ACC112 (cell line): ENCODE results near the gene MKNK1.

Experiments used
- H2AFZ ChIP-seq: fragments of 200-600 bp; sonication (generic); one replicate; pipeline ENCODE4 v1.6.0; 2017; ENCODE audit warnings: antibody characterized with exemption, low read length; ENCODE audit not compliant: unreplicated experiment
- H3K27ac ChIP-seq: fragments of 200-600 bp; sonication (generic); 2 replicates; pipeline ENCODE4 v1.5.1; 2014; ENCODE audit warnings: low read depth, mild to moderate bottlenecking, antibody characterized with exemption, low read length, moderate library complexity
- H3K27me3 ChIP-seq: fragments of 200-600 bp; sonication (generic); 2 replicates; pipeline ENCODE4 v1.6.1; 2014; ENCODE audit warnings: mild to moderate bottlenecking, antibody characterized with exemption, low read length, moderate library complexity, mixed read lengths; ENCODE audit not compliant: insufficient read depth
- H3K36me3 ChIP-seq: fragments of 200-600 bp; sonication (generic); 2 replicates; pipeline ENCODE4 v1.6.1; 2016; ENCODE audit warnings: mild to moderate bottlenecking, antibody characterized with exemption, low read length, moderate library complexity, mixed read lengths; ENCODE audit not compliant: insufficient read depth
- H3K4me1 ChIP-seq: fragments of 200-600 bp; sonication (generic); one replicate; pipeline ENCODE4 v1.6.1; 2016; ENCODE audit warnings: low read length, mixed read lengths; ENCODE audit not compliant: insufficient read depth, unreplicated experiment, control insufficient read depth
- H3K4me3 ChIP-seq: fragments of 200-600 bp; sonication (generic); 2 replicates; pipeline ENCODE4 v1.5.1; 2014; ENCODE audit warnings: mild to moderate bottlenecking, low read depth, low read length
- H3K79me2 ChIP-seq: fragments of 200-600 bp; sonication (generic); one replicate; pipeline ENCODE4 v1.6.0; 2016; ENCODE audit warnings: low read length; ENCODE audit not compliant: control insufficient read depth, unreplicated experiment, insufficient read depth

The MKNK1 gene

DNA sequence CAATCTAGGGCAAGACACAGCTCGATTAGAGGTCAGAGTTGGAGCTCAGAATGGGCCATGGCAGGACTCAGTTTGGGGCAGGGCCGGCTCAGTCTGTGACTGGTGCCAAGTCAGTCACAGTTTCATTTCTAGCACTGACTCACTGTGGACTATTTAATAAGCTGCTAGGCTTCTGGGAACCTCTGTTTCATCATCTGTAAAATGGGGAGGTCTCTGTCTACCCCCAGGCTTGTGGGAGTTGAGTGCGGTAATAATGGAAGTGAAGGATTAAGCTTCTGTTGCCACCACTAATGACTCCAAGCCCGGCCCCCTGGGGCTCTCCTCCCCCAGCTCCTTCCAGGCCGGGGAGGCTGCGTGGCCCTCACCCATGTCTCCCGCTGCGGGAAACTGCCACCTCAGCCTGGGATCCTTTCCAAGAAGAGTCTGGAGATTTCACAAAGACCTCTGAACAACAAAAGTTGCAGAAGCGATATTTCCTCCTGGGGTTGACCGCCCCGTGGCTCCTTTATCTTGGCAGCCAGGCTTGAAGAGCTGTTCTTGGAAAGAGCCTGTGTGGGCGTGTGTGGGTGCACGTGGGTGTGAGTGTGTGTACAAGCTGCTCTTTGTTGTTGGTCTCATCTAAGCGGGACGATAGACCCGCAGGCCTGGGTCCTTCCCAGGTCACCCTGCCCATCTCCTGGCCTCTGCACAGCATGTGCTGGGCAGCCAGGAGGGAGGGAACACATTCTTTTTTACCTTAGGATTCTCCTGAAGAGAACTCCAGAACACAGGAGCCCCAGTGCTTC is 81.7 kb downstream of the MKNK1 start:
- Histone ChIP-seq H2AFZ (no peak overlapping the region), H3K4me3 (no peak overlapping the region), H3K27me3 (no peaks in the 10 kb centered on the region), H3K79me2 (no peaks in the 10 kb centered on the region), H3K36me3 (no peaks in the 10 kb centered on the region), H3K27ac (peak overlapping the region; percentile 59), H3K4me1 (peaks cover 37% of the 10 kb centered on the region)

DNA sequence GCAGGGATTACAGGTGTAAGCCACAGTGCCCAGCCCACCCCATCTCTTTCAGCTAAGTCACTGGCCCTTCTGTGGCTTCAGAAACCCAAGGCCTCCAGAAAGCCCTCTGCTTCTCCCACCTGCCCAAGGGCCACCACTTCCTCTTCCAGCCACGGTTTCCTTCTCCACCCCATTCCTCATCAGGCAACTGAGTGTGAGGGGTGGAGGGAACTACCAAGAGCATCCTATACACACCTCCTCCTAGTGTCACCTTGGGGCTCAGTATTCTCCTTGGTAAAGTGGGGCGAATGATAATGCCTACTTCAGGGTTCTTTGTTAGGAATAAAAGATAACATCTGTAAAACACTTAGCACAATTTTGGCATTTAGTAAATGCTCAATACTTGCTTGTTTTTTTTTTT is 82.7 kb downstream of the MKNK1 start:
- Histone ChIP-seq H2AFZ (no peak overlapping the region), H3K4me3 (no peak overlapping the region), H3K4me1 (peaks cover 40% of the 10 kb centered on the region), H3K79me2 (no peaks in the 10 kb centered on the region), H3K36me3 (no peaks in the 10 kb centered on the region), H3K27me3 (no peaks in the 10 kb centered on the region), H3K27ac (no peak overlapping the region)

GRCh38 chr1:46520063-46520911 is 83.8 kb downstream of the MKNK1 start:
- H3K79me2 ChIP-seq = no peaks in the 10 kb centered on the region
- no peaks in the 10 kb centered on the region for H3K36me3 ChIP-seq
- no peak overlapping the region for H3K4me3 ChIP-seq
- no peak overlapping the region for H3K27ac ChIP-seq
- peaks cover 40% of the 10 kb centered on the region for H3K4me1 ChIP-seq
- no peak overlapping the region for H2AFZ ChIP-seq
- H3K27me3 ChIP-seq = no peaks in the 10 kb centered on the region

DNA sequence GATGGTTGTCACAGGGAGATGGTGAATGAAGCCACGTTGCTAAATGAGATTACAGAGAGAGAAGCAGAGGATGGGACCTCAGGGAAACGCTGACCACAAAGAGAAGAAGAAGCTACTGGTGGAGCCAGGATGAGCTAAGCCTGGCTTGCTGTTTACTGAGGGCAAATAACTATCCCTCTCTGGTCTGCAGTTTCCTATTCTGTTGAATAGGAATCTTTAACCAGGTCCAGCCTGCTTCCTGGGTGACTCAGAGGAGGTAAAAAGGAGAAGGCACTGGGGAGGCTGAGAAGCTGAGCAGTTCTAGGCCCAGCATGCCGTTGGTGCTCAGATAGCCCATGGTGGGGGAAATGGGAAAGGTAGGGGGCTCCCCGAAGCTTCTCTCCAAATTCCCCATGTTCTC is 84.9 kb downstream of the MKNK1 start:
- Histone ChIP-seq H3K79me2 (no peaks in the 10 kb centered on the region), H3K27me3 (no peaks in the 10 kb centered on the region), H3K4me3 (no peak overlapping the region), H3K36me3 (no peaks in the 10 kb centered on the region), H2AFZ (no peak overlapping the region), H3K27ac (no peak overlapping the region), H3K4me1 (peaks cover 40% of the 10 kb centered on the region)

- Histone ChIP-seq H3K27ac (no peak overlapping the region), H2AFZ (no peak overlapping the region), H3K79me2 (no peaks in the 10 kb centered on the region), H3K4me1 (peaks cover 38% of the 10 kb centered on the region), H3K4me3 (no peak overlapping the region), H3K27me3 (no peaks in the 10 kb centered on the region), H3K36me3 (no peaks in the 10 kb centered on the region)
These were observed 86.1 kb downstream of the MKNK1 start for GRCh38 chr1:46517932-46518498.

DNA sequence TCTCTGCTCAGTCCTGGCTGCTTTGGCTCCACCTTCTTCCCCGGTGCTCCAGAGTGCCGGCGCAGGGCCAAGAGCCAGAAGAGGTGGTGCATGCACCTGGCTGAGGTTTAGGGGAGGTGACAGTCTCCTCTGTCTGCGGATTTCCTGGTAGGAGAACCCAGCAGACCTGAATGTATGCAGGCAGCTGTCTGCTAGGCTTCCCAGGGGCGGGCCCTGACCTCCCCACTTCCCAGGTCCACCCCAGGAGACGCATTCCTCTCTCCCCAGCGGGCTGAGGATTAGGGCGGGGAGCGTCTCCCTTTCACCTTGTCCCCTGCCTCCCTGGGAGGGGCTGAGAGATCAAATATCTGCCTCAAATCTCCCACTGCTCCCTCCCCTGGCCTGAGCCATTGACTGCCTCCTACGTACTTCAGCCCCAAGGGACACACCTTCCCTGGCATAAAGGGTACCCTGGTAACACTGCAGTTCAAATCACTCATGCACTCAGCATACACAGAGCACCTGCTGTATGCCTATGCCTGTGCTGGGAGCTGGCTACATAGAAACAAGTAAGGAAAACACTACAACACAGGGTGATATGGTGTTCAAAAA is 87.0 kb downstream of the MKNK1 start:
- Histone ChIP-seq H3K27me3 (no peaks in the 10 kb centered on the region), H3K27ac (no peak overlapping the region), H2AFZ (no peak overlapping the region), H3K4me1 (peaks cover 29% of the 10 kb centered on the region), H3K79me2 (no peaks in the 10 kb centered on the region), H3K36me3 (no peaks in the 10 kb centered on the region), H3K4me3 (no peak overlapping the region)

DNA sequence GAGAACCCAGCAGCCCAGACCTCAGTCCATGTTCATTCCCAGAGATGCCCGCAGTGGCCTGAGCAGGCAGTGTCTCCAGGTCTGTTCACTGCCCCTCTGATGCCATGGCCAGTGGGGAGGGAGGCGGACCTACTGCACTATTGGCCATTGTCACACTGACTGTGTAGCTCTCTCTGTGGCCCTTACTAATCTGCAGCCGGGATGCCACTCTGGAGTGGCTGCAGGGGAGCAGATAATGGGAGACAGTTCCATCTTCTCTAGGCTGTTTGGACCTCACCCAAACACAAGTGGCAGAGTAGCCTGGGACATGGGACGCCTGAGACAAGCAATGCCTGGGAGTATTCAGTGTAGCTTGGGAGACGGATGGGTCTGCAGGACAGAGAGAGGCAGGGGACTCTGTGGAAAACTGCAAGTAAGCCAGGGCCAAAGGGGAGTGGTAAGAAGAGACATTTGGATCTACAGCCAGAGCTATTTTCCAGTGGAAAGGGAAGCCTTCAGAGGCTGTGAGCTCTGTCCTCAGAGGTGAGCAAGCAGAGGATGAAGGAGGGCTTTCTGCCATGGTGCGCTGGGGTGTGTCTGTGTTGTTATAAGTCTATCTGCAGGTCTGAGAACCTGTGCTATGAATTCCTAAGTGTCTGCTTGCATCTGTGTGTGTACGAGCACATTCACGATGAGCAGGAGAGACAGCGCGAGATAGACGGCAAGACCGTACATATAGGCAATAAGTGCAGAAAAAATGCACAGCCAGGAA is 87.7 kb downstream of the MKNK1 start:
- Histone ChIP-seq H3K27me3 (no peaks in the 10 kb centered on the region), H3K27ac (no peak overlapping the region), H3K79me2 (no peaks in the 10 kb centered on the region), H3K4me1 (peaks cover 22% of the 10 kb centered on the region), H2AFZ (no peak overlapping the region), H3K4me3 (no peak overlapping the region), H3K36me3 (no peaks in the 10 kb centered on the region)

DNA sequence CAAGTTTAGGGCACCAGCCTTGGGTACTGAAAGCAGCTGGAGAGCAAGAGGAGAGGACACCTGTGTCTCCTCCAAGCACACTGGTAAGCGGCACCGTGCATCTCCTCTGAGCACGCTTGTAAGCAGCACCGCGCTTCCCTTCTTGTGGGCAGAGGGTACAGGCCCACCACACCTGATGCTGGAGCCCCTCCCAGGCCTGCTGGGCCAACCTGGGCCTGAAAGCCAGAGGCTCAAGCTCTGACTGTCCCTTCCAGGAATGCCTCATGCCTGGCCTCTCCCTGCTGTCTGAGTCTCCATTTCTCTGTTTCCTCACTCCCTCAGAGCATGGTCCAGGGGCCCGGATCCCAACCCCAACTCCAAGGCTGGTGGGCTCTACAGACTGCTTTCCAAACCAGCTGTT is 88.5 kb downstream of the MKNK1 start:
- Histone ChIP-seq H2AFZ (no peak overlapping the region), H3K36me3 (no peaks in the 10 kb centered on the region), H3K4me3 (no peak overlapping the region), H3K79me2 (no peaks in the 10 kb centered on the region), H3K27me3 (no peaks in the 10 kb centered on the region), H3K4me1 (peaks cover 15% of the 10 kb centered on the region), H3K27ac (no peak overlapping the region)

- H3K4me3 ChIP-seq = no peak overlapping the region
- no peak overlapping the region for H2AFZ ChIP-seq
- no peaks in the 10 kb centered on the region for H3K27me3 ChIP-seq
- H3K79me2 ChIP-seq = no peaks in the 10 kb centered on the region
- H3K36me3 ChIP-seq = no peaks in the 10 kb centered on the region
- H3K4me1 ChIP-seq = peaks cover 10% of the 10 kb centered on the region
- no peak overlapping the region for H3K27ac ChIP-seq
These were observed 90.5 kb downstream of the MKNK1 start for GRCh38 chr1:46513536-46513935.

- H3K79me2 ChIP-seq = no peaks in the 10 kb centered on the region
- no peaks in the 10 kb centered on the region for H3K27me3 ChIP-seq
- H3K36me3 ChIP-seq = no peaks in the 10 kb centered on the region
- H3K4me3 ChIP-seq = no peak overlapping the region
- peaks cover 14% of the 10 kb centered on the region for H3K4me1 ChIP-seq
- no peak overlapping the region for H2AFZ ChIP-seq
- no peak overlapping the region for H3K27ac ChIP-seq
These were observed 91.3 kb downstream of the MKNK1 start for GRCh38 chr1:46512792-46513190.
